Suppressor macrophage (primary cell): ENCODE results near the gene SEMA5A.
A peak's percentile ranks its signal among the peaks of the same experiment; 100 is the strongest.

ENCODE experiments used
- DNase-seq, 4 experiments: peaks; one replicate each; pipeline ENCODE4 v3.0.0-alpha.2; 2020 to 2022
- total RNA-seq, 17 experiments: gene quantifications; one replicate each; lab custom pipeline; 2026; ENCODE audit warnings: mixed read lengths in 6 of 17, inconsistent platforms in 3 of 17; lab: John Stamatoyannopoulos, UW

The SEMA5A gene, protein sequence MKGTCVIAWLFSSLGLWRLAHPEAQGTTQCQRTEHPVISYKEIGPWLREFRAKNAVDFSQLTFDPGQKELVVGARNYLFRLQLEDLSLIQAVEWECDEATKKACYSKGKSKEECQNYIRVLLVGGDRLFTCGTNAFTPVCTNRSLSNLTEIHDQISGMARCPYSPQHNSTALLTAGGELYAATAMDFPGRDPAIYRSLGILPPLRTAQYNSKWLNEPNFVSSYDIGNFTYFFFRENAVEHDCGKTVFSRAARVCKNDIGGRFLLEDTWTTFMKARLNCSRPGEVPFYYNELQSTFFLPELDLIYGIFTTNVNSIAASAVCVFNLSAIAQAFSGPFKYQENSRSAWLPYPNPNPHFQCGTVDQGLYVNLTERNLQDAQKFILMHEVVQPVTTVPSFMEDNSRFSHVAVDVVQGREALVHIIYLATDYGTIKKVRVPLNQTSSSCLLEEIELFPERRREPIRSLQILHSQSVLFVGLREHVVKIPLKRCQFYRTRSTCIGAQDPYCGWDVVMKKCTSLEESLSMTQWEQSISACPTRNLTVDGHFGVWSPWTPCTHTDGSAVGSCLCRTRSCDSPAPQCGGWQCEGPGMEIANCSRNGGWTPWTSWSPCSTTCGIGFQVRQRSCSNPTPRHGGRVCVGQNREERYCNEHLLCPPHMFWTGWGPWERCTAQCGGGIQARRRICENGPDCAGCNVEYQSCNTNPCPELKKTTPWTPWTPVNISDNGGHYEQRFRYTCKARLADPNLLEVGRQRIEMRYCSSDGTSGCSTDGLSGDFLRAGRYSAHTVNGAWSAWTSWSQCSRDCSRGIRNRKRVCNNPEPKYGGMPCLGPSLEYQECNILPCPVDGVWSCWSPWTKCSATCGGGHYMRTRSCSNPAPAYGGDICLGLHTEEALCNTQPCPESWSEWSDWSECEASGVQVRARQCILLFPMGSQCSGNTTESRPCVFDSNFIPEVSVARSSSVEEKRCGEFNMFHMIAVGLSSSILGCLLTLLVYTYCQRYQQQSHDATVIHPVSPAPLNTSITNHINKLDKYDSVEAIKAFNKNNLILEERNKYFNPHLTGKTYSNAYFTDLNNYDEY
- 0.25 to 9.1 (median 0.87) reads per million in 17 experiments for total RNA-seq

DNA sequence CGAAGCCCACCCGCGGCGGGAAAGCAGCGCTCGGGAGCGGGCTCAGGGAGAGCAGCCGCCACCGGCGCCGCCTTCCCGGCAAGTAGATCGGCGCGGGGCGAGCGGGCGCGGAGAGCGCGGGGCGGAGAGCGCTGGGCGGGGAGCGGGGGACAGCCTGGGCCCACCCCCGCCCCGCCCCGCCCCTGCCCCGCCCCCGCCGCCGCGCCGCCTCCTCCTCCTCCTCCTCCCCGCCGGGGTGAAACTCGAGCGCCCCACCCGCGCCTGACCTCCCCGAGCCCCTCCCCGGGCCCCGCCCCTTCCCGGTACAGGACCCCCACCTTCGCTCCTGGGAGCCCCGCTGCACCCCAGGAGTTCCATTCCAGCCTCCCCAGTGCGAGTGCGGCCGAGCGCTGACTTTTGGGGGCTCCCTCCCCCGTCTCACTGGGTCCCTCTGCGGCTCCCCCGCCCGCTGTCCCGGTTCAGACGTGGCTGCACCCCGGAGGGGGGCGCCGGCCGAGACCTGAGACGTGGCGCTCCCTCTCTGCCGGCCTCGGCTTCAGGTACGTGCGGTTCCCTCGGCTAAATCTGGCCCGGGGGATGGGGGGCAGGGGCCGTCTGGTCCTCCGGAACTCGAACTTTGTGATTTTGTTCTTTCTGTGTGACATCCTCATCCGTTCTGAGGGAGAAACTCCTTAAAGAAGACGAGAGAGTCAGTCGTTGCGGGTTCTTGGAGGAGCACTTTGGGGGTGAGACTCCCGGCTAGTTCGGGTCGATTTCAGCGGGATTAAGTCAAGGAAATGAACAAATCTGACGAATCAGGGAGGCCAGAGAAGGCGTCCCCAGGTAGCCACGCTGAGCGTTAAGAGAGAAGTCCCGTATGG, at the start of gene SEMA5A:
SEMA5A (minus strand) TSS at position 84 of the 860 bp plus-strand sequence. CDS start 166,129 bp downstream, outside the sequence.
- DNase-seq: peak in 1 of 4 experiments; percentile 39

DNA sequence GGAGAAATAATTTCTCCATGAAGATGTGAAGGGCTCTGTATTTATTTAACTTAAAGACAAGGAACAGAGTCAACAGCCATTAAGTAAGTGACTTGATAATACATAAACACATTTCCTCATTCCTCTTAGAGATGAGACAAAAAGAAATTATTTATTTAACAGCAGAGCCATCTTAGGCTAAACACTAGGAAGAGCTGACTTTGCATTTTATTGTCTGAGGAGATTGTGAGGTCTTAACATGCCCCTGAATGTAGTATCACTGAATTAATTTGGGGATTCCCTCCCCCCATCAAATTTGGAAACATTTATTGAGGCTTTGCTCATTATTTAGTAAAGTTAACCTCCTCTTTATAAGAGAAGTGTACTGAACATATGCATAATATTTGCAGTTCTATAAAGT, 49.0 kb upstream of the SEMA5A start:
- DNase-seq: no peak

DNA sequence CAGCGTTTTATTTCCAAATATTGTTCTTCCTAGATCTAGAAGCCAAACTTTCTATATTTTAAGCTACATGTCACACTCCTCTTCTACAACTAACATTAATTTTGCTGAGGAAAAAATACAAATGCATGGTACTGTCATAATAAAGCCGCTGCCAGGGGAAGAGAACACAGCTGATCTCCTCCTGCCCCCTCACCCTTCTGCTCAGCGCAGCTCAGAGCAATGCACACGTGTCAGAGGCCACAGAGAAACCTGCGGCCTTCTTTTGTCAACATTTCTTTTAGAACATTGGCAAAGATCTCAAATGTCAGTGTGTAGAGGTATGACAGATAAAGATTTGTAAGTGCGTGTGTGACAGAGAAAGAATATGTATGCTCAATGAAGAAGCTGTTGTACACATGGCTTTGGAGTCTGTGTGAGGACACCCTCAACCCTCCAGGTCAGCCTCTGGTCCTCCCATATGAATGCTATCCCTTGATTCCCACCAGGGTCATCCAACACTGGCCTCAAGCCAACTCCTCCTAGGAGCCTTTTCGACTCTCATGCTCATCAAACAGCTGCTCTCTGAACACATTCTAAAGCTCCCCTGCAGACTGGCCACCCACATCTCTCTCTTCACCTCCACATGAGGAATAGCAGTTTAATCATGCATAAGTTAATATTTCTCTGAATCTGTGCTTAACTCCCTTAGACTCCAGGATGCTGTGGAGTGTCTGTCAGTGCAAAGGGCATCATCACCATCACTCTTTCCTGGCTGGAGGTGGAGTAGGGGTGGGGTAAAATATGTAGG, 43.4 kb upstream of the SEMA5A start:
- DNase-seq: no peak

DNA sequence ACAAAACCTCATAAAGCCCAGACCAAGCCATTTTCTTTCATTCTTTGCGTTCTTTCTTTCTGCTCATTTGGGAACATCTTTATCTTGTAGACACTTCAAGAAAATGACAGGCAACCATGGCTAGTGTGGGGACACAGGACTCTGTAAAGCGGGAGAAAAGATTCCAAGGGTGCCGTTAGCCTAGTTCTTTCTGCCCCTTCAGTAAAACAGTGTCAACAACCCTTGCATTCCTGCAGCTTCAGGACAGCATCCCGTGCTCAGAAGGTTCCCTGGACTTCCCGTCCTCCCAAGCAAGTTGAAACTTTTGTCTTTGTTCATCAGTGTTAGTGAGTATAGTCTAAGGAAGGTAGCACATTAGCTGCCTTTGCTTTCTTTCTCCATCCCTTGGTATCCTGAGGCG, 42.4 kb upstream of the SEMA5A start:
- no peak for DNase-seq

DNA sequence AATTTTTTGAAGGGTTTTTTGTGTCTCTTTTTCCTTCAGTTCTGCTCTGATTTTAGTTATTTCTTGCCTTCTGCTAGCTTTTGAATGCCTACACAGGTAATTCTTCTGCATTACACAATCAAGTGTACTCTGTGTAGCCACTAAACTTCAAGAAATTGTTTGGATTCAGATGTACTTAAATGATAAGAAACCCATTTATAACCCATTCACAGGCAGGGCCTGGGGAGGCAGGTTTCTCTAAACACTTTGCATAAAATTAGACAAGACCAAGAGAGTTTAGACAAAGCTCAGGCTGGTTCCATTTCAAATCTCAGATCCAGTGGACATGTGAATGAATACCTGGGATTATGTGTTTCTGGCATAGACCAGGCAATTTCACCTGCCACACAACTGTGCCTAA, 41.3 kb upstream of the SEMA5A start:
- no peak for DNase-seq

DNA sequence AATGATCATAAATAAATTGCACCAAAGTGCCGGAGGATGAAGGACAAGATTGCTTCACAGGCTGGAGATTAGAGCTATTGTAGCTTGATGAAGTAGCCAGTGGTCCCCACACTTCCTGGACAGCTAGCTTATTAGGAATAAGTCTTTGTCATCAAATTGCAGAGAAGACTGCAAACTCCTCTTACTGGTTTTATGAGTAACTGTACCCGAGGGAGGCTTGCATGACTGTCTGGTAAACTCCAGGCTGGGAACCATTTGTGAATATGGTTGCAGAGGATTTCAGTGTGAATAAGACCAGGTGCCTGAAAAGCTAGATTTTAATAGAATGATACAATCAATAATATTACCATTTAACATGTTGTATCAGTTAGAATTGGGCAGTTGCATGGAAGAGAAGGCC, 36.5 kb upstream of the SEMA5A start:
- no peak for DNase-seq

DNA sequence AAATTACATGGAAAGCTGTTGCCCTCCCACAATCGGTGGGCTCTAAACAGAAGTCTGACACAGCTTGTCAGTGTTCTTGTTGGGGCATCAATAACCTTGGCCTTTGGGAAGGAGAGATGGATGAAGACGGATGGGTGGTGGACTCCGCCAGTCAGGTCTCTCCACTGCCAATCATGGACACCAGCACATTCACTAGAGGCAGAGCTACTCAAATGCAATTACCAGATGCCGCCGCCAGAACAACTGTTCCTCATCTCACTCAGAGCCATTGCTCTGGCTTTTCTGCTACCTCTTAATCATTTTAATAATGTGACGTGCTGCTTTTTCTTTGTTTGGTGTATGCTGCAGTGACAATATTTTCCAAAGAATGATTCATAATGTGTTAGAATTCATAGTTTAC, 27.9 kb upstream of the SEMA5A start:
- DNase-seq: no peak

DNA sequence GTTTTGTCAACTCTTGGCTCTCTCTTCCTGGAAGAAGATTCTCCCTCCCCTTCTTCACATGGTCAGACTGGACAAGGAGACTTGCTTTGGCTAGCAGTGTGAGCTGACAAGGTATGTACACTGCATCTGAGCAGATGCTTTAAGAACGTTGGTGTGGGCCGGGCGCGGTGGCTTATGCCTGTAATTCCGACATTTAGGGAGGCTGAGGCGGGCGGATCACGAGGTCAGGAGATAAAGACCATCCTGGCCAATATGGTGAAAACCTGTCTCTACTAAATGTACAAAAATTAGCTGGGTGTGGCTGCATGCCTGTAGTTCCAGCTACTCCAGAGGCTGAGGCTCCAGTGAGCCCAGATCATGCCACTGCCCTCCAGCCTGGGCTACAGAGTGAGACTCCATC, 26.4 kb upstream of the SEMA5A start:
- no peak for DNase-seq

DNA sequence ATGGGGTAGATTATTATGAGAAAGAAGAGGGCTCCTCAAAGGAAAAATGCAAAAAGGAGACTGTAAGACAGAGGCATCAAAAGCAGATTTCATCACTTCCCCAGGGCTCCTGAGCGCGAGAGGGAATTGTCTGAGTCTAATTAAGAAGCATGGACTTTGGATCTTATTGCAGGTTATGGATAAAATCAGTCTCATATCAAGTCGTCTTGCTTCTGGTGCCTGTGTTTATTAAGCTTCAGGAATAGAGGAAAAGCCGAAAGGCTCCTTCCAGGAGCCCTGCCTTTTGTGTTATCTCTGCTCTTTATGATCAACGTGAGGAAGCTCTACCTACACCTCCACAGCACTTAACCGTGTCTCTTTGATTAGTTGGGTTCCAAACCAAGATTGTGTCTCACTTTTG, 25.0 kb upstream of the SEMA5A start:
- DNase-seq: no peak

DNA sequence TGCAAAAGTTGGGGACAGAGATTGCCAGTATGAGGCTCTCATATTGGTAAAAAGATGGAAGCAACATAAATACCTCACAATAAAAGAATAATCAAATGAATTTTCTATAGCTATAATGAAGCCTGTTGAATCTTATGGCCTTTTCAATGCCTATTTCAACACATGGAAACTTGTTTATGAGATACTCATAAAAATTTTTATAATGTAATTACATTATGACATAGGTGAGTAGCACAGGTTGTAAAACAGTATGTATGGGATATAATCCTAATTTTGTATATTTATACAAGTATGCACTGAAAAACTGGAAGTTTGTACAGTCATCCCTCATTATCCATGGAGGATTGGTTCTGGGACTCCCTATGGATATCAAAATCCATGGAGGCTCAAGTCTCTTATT, 21.2 kb upstream of the SEMA5A start:
- no peak for DNase-seq

DNA sequence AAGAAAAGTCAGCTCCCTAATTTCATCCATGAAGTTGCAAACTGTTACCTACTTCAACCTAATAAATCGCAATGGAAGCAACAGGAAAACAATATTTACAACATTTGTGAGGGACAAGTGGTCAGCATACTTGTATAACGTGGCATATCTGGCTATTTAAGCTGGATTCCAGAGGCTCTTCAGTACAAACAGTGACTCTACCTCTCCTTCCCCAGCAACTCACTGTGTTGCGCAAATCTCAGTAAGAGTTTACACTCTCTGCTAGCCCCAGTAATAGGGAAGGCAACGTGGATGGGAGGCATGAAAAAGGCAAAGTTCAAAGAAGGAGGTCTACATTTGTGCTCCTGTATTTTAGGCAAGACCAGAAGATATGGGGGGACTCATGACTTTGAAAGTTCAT, 18.9 kb upstream of the SEMA5A start:
- no peak for DNase-seq

DNA sequence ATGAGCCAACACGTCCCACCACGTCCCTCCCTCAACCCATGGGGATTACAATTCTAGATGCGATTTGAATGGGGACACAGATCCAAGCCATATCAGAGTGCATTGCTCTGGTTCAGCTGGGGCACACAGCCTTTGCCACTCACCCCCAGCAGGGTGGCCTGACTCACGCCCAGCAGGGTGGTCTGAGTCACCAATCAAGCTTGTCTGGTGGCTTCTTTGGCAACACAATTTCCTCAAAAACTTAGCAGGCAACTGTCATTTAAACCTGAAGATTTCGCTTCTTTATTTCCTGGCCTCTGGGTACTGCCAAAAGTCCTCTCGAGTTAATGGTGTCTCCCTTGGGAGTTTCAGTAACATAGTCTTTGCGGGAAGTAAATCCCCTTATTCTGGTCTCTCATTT, 16.3 kb upstream of the SEMA5A start:
- peak in 2 of 4 experiments; percentile 14 to 68 for DNase-seq

DNA sequence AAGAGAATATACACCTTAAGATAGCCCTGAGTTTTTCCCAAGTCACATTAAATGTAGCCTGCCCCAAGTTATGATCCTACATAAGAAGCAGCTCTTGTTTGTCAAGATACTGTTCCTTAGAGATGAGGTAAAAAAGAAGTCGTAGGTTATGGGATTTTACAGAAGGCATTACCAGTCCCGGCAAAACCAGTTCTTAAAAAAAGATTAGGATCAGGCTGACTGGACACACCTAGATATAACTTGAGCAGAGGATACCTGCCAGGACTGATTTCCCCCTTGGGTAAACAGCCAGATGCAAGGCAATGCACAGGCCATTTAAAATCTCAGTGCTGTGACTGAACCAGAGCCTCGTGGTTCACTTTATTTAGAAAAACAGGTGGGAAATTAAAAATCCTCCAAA, 14.1 kb upstream of the SEMA5A start:
- no peak for DNase-seq

DNA sequence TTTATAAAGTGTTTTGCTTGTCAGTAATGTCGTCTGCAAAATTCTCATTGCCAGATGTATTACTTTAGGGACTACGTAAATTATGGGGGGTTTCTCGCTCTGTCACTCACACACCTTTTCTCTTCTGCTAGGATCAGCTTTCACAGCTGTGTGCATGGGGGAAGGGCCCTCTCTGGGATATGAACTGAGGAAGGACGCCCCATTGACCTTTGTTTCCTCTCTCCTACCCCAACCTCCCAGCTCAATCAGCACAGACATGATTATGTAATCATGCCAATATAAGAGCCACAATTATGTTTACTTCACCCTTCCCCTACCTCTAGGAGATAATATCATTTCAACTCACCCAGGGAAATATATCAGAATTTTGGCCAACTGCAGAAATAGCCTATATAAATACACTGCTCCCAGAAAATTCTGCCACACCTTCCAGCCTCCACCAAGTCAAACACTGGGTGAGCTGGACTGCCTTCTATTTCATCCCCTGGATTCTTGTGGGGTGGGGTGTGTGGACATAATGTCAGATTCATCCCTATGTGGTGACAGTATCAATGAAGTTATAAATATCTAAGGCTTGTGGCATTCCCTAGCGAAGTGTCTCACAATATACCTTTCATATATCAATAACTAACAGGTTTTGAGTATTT, 12.6 kb upstream of the SEMA5A start:
- DNase-seq: no peak

DNA sequence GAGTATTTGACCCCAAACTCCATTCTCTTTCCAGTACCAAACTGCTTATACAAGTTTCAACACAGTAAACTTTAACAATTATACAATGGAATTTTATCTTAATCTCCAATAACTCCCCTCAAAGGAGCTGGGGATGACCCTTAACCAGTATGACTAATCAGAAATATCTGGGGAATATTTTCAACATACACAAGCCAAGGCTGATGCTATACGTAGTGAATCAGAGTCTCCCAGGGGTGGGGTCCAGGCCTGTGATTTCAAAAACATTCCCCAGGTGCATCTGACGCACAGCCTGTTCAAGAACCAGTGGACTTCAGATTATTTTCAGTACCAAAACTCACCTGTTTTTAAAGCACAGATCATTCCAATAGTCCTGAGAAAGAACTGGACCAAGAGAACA, 11.8 kb upstream of the SEMA5A start:
- no peak for DNase-seq

DNA sequence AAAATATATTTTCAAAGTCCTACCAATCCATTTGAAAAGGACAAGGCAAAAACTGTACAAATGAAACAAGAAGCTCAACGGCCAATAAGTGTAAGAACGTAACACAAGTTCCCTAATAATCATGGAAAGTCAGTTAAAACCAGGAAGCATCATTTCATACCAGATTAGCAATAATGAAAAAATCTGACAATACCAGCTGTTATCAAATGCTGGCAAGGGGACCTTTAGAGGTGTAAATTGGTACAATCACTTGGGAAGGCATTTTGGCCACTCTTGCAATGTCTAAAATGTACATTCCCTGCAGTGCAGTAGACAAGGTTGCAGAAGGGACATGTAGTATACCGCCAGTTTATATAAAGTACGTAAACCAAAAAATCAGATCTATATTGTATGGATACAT, 10.1 kb upstream of the SEMA5A start:
- DNase-seq: no peak

DNA sequence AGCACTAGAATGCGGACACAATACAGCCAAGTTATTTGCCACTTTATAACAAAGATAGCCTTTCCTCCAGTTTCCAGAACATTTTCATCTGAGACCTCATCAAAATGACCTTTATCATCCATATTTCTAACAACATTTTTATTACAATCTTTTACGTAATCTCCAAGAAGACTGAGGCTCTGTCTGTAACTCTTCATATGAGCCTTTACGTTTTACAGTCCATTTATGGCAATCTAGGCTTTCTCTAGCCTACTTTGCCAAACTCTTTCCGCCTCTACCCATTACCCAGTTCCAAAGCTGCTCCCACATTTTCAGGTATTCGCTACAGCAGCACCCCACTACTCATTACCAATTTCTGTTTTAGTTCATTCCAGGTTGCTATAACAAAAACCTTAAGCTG, 8.2 kb upstream of the SEMA5A start:
- no peak for DNase-seq

DNA sequence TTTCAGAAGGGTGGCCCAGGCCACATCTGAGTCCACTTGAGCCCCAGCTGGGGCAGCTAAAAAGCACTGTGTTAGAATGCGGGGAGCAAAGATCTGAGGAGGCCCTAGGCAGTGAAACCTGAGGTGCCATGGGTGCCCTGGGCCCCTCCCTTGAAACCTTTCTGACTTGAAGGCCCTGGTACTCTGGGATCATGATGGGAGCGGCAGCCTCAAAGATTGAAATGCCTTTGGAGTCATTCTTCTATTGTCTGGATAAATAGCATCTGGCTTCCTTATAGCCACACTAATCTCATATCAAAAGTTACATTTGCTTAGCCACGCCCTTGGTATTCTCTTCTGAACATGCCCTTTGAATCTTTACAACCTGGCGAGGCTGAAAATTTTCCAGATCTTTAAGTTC, 7.7 kb upstream of the SEMA5A start:
- no peak for DNase-seq

DNA sequence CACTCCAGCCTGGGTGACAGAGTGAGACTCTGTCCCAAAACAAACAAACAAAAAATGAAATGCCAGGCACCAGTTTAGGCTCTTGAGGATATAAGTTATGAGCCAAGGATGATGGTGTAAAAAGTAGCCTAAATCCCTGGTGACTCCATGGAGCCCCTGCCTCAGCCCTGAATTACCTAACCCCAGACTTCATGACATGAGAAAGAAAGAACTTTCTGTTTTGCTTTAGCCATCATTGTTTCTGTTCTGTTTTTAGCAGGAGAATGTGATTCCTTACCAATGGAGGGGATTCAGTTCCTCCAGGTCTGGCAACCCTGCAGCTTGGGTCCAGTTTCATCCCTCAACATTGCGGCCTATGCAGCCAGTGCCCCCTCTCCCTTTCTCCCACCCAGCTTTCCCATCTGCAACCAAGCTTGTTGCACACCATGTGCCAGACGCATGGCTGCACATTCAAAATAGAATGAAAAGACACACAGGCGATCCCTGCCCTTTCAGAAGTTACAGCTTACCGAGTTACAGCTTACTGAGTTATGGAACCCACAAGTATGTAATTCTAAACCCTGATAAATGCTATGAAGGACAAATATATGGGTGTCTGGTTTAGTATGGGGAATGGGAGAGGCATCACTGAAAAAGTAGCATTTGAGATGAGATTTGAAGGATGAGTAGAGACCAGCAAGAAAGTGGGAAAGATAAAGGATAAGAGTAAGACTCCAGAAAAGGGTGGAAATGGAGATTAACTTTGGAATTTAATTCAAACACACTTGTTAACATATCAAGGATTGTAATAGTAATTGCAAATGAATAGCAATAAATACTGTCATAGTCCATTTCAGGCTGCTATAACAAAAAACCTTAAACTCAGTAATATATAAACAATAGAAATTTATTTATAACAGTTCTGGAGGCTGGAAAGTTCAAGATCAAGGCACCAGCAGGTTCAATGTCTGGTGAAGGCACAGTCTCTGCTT, 6.0 kb upstream of the SEMA5A start:
- DNase-seq: no peak

DNA sequence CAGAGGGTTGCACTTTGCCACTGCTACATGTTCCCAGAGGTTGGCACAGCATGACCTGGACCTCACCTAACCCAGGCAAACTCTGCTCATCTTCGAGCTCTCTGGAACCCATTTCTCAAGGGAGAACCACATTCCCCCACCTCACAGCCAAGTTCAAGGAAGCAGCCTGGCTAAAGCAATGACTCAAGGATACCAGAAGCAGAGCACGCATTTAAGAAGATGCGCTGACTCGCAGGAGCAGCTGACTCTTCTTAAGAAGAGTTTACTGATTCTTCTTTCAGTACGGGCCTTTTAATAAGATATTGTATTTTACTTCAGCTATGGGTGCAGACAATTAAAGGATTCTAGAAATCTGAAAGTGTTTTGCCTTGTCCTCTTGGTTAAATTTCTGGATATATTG, 4.1 kb upstream of the SEMA5A start:
- DNase-seq: no peak
